ENCODE data around the gene NKIRAS1.

Gene NKIRAS1

DNA sequence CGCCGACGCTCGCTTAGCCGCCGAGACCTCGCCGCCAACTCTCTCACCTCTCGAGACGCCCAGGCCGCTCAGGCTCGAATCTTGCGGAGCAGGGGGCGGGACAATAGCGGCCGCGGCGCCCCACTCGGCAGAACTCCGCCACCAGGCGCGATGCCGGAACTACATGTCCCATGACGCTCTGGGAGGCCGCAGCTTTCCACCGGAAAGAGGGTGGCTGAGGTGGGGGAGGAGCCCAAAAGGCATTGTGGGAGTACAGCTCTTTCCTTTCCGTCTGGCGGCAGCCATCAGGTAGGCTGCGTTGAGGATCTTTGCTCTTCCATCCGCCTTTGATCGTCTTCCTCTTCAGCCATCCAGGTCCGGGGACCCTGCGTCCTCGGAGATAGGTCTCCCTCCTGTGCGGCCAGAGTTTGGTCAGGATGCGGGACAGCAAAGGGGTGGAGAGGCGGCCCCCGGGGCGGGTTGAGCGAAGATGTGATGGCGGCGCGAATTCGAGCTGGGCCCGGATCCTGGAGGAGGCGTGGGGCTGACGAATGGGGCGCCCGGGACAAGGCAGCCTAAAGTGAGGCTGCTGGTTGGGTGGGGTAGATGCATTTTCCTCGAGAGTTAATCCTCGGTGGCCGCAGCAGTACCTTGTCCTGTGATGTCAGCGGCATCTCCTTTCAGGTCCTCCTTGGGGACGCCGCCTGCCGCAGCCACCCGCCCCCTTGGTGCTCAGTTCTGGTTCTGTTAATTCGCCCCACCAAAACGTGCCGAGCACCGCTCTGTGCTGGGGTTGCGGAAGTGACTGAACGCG, at the start of gene NKIRAS1, which contains the start of gene RPL15:
Gene NKIRAS1, minus strand, starts transcription at position 105 of the 793 bp plus-strand sequence. CDS start 6,086 bp downstream, outside the sequence.
Gene RPL15, plus strand, starts transcription at position 247 of the 793 bp plus-strand sequence. CDS start 728 bp downstream, outside the sequence.
- peak; percentile 88 to 96 (median 93) for DNase-seq

DNA sequence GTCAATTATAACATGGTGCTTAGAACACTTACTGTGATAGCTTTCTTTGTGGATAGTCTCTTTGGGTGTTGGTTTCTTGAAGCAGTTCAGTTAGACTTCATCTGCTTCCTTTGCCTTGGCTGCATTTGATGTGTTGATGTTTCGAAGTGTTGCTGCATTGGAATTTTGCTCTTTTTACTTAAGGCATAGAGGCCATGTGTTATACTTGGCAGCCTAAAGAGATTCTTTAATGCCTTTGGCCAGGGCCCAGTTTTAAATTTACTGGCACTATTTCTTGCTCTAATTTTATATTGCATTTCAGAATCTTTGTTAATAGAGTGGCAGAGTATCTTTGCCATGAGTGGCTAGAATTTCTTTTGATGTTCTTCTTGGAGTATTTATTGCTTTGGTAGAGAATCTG, 49.5 kb upstream of the NKIRAS1 start:
- no peak for DNase-seq

DNA sequence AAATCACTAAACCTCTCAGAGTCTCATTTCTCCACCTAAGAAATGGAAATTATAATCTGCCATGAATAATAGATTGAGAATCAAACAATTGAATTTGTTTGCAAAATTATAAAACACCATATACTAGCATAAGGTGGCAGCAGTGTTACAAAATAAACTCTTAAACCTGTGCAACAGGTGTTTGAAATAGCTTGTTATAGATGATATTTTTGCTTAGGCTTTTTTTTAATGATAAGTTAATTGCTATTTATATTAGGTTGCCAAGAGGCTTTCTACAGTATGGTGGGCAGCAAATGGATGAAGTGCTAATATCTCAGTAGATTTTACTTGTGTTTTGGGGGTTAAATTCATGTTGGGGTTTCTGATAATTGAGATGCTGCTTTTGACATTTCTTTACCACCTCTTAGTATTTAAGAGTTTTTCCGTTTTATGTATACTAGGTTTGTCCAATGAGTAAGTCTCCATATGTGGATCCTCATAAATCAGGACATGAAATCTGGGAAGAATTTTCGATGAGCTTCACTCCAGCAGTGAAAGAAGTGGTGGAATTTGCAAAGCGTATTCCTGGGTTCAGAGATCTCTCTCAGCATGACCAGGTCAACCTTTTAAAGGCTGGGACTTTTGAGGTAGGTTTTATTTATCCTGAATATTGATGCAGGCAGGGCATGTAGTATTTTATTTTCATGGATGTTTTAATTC, 47.9 kb upstream of the NKIRAS1 start:
- no peak for DNase-seq

DNA sequence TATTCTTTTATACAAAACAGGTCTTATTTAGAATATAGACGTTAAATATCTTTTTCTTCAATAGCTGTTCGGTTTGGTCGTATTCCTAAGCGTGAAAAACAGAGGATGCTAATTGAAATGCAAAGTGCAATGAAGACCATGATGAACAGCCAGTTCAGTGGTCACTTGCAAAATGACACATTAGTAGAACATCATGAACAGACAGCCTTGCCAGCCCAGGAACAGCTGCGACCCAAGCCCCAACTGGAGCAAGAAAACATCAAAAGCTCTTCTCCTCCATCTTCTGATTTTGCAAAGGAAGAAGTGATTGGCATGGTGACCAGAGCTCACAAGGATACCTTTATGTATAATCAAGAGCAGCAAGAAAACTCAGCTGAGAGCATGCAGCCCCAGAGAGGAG, 45.1 kb upstream of the NKIRAS1 start:
- DNase-seq = no peak

DNA sequence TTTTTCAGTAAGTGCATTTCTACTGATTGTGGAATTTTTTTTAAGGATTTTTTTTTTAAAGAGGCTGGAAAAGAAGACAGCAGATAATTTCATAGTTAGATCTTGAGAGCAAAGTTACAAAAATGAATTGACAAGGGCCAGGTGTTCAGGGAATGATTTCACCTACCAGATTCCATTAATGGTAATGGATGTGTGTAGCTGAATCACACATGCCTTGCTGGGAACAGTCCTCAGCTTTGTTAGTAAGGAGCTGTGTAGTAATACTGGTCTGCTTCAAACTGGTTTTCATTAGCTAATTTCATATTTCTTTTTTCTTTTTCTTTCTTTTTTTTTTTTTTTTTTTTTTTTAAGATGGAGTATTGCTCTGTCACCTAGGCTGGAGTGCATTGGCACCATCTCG, 44.3 kb upstream of the NKIRAS1 start:
- no peak for DNase-seq

DNA sequence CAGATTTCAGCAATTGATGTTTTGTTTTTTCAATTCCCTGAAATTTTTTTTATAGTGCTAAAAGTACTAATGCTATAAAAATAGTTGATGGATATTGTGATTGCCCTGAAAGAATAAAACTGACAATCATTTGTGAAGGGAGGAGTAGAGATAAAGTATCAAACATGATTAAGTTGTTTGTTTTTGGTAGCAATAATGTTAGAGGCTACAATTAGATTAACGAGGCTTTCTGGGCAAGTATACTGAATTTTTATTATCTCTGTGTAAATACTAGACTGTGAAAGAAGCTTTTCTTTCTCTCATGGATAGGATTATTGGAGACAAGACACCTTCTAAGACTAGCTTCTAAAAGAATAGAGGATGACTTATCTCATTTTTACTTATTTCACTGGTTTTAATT, 43.9 kb upstream of the NKIRAS1 start:
- no peak for DNase-seq

DNA sequence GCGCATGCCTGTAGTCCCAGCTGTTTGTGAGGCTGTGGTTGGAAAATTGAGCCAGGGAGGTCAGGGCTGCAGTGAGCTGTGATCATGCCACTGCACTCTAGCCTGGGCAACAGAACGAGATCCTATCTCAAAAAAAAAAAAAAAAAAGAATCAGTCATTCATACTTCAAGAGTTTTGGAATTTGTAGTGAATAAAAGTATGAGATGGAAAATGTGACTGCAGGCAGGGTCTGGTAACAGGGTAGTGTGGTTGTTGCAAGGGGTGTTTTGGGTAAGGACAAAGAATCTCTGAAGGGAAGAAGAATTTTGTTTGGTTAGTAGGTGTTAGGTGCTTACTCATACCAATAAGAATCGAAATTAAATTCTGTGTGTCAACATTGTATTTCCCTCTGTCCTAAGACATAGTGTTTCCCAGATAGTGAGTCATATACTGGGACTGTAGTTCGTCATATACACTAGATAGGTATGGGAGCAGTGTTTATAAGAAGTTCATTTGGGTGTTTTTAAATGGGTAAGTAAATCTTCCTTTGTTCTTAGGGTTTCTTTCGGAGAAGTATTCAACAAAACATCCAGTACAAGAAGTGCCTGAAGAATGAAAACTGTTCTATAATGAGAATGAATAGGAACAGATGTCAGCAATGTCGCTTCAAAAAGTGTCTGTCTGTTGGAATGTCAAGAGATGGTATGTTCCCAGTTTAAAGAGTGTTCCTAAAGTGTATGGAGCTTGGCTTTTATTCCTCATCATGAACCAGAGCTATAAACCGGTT, 42.5 kb upstream of the NKIRAS1 start:
- no peak for DNase-seq

DNA sequence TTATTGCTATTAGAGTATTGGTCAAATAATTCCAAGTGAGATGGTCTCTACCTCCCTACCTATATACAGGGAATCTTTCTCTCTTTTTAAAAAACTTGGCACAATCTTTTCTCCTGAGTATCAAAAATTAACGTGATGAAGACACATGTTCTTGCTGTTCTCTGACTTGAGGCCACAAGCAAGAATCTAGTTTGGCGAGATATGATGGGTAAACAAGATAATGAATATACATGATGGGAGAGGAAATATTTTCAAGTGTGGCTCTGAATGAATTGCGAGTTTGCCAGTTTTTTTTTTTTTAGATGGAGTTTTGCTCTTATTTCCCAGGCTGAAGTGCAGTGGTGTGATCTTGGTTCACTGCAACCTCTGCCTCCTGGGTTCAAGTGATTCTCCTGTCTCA, 39.9 kb upstream of the NKIRAS1 start:
- DNase-seq = no peak

DNA sequence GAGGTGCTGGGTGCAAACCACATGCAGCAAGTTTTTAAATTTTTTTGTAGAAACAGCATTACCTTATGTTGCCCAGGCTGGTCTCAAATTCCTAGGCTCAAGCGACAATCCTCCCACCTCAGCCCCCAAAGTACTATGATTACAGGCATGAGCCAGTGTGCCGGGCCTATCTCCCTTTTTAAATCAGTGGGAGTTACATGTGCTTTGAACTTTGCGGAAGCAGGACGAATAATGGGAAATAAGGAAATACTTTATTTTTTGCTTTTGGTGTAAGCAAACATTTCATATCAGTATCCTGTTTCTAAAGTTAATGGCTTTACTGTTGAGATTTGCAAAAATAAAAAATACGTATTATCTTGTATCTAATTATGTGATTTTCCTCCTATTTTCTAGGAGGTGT, 37.4 kb upstream of the NKIRAS1 start:
- DNase-seq = no peak

DNA sequence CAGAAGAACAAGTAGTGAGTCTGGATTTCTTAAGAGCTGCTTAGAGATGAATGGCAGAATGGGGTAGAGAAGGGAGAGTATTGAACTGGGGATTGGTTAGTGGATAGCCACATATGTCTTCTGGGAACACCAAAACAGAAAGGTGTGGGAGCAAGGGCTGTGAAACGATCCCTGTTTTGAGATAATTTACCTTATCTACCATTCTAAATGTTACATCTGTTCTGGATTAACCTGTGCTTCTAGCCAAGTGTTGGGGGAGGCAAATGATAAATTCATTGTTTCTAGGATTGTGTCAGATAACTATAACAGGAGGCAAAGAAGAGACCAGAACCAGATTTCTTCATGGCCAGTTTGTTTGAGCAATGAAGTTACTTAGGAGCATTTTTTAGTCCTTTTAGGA, 36.7 kb upstream of the NKIRAS1 start:
- no peak for DNase-seq

DNA sequence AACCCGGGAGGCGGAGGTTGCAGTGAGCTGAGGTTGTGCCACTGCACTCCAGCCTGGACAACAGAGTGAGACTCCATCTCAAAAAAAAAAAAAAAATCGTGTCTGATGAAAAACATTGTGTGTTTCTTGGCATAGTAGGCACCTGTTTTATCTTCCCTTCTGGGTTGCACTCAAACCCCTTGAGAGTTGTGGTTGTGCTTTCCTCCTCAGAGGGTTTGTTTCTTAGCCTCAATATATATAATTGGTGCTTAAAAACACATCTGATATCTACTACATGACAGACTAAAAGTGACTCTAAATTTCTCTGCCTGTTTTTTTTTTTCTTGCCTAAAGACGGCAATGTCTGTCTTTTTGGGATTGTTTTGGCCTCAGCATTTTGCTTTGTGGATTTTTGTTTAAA, 35.9 kb upstream of the NKIRAS1 start:
- DNase-seq = no peak

DNA sequence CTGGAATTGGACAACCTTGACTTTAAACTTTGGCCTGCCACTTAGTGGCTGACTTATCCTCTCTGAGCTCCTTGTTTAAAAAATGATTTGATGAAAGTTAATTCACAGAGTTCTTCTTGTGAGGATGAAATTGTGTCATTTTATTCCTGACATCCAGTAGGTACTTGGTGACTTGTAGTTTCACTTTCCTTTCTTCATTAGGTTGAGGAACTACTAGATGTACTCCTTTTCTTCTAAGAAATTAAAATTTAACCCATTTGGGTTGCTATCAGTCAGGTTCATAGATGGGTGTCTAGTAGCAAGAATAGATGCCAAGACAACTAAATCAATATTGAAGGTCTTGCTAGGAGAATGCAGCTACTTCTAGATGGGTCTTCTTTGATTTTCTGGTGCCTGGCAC, 33.5 kb upstream of the NKIRAS1 start:
- no peak for DNase-seq

DNA sequence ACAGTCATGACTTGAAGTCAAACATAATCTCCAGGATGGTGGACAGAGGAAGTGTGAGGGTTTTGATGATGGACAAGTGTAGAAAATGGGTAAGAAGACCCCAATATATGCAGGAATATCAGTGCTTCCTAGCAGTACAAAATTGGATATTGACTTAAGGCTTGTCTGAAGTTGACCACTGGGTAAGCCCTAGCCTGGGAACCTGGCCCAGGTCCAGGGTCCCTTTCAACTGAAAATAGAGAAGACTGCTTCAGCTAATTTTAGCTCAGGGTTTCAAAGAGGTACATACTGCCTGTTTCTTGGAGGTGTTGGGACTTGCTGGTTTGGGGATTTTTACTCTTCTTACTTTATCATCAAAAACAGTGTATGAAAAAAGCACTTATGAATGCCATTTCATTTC, 33.0 kb upstream of the NKIRAS1 start:
- no peak for DNase-seq

DNA sequence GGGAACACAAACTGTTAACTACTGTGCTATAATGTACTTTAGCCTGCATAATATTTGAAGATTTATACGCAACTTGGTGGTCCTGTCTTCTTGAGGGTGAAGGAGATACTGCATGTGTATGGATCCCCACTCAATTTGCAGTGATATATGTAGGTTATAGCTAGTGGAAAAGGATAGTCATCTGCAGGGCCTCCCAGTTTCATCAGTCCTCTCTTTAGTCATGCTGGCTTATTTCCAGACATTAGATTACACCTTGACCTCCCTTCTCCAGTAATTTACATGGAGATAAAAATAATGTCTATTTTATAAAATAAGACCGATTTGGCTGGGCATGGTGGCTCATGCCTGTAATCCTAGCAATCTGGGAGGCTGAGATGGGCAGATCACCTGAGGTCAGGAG, 32.0 kb upstream of the NKIRAS1 start:
- DNase-seq = no peak

DNA sequence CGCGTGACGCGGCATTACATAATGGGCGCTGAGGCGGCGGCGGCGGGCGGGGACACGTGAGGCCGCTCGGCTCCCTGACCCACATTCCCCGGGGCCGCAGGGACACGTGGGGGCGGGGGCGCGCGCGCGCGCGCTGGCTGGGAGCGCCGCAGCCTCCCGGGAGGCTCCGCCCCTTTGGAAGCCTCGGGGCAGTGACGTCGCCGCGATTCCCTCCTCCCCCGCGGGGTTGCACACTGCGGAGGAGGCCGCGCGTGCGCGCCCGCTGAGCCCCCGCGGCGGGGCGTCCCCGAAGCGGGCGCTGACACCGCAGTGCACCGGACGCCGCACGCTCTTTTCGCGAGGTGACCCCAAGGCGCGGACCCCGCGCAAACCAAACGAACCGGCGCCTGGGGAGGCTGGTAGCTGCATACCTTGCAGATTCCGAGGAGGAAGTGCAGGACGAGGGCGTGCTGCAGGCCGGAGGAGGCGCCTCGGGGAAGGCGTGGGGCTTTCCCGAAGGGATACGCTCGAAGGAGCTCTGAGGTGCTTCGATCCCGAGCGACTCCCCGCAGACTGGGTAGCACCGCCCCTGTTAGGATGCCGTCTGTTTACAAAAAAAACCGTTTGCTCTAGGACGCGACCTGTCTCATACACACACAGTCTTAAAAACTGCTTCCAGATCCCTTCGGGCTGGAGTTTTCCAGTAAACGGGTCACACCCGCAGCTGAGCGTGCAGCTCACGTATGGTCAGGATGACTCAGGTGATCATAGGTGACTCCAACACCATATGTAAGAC, 29.3 kb upstream of the NKIRAS1 start:
- peak; percentile 93 to 98 (median 98) for DNase-seq

DNA sequence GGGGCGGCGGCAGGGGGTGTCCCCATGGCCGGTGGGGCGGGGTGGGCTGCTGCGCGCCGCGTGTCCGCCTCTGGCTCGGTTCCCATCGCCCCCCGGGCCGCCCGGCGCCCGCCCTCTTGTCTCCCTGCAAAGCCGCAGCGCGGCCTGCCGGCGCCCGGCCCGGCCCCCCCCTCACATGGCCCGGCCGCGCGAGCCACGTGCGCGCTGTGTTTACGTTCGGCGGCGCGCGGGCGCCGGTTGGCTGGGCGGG, 28.8 kb upstream of the NKIRAS1 start:
- DNase-seq = no peak

DNA sequence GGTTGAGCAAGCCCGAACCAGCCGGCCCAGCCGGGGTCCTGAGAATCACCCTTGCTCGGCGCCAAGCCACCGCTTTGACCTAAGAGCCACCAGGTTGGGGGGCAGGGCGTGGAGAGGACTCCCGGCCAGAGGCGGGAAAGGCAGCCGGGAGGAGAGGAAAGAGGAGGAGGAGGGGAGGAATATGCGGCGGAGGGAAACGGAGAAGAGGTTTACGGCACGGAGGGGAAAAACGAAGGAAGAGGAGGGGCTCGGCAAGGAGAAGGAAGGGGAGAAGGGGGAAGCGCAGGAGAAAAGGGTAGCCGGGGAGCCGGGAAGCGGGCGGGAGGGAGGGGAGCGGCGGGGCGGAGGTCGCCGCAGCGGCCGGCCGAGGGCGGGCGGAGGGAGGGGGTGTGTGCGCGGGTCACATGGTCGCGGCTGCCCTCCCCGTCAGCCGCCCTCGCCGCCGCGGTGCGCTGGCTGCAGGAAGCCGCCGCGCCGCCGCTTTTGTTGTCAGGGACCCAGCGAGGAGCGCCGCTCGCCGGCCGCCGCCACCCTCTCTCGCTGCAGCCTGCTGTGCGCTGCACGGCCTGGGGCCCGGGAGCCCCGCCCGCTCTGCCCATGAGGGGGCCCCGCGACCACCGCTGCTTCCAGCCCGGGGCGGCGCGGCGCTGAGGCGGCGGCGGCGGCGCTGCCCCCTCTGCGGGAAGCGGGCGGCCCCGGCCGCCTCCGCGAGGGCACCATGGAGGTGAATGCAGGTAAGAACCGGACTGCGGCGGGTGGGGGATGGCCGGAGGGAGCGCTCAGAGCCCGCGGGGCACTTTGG, 28.3 kb upstream of the NKIRAS1 start, which contains the start of gene NR1D2:
Gene NR1D2, plus strand, starts transcription at position 426 of the 802 bp plus-strand sequence. Its CDS starts 293 bp downstream, at position 719.
- peak; percentile 57 to 77 (median 70) for DNase-seq

DNA sequence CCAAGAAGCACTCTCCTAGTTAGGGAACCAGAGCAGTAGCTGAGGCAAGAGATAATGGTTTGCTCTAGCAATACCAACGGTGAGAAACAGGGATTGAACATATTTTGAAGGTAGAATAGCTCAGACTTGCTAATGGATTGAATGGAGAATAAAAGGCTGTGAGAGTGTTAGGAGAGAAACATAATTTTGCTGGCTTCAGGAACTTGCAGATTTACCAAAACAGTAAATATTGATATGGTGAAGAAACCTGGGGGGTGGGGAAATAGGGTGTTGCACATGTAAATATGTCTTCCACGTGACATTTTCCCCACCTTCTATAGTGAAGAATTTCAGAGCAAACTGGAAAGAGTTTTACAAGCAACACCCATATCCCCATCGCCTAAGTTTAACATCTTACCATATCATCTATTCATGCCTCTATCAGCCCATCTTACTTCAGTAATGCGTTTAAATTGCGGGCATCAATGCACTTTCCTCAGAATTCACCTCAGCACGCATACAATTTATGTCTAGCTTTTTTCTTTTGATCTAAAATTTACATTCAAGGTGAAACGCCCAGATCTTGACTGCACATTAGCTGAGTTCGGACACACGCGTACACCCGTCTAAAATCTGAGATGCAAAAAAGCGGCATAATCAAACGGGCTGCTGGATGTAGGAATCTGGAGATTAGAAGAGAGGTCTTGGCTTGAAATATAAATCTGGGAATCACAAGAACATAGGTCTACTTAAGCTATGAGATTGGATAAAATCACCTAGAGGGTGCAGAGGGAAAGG, 27.4 kb upstream of the NKIRAS1 start:
- DNase-seq = no peak

DNA sequence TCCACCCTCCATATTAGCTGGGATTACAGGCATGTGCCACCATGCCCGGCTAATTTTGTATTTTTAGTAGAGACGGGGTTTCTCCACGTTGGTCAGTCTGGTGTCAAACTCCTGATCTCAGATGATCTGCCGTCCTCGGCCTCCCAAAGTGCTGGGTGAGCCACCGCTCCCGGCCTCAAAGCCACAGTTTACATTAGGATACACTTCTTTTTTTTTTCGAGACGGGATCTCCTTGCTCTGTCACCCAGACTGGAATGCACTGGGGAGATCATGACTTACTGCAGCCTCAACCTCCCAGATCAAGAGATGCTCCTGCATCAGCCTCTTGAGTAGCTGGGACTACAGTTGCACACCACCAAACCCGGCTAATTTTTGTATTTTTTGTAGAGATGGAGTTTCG, 25.8 kb upstream of the NKIRAS1 start:
- DNase-seq = no peak

DNA sequence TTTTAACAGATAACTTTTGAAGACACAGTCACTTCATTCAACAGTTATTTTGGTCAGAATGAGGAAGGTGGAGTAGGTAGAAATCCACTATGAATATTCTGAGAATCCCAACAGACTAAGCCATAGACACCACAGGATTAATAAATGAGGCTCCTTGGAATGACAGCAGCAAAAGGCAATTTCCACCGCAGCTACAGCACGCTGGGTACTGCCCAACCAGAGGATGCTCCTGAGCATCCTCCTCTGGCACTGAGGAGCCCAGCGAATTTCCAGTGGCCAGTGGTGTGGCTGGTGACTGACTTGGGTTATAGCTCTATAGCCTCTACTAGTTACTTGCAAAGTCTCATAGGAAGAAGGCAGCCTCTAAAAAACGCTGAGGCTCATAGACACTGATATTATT, 24.6 kb upstream of the NKIRAS1 start:
- DNase-seq = no peak

DNA sequence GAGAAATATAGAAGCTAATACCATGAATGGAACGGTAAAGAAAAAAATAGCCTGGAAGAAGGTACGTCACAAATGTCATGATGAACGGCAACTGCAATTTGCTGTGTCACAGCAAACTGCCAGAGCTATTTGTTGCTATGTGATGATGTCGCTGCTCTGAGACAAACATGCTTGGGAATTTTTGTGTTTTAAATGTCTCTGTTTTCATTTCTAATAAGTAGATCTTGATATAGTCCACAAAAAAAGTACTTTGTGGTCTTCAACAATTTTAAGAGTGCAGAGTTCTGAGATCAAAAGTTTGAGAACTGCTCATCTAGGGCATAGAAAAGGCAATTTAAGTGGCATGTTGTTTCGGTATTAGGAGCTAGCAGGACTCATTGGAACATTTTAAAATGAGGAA, 24.0 kb upstream of the NKIRAS1 start:
- DNase-seq = no peak

Data from activated CD4-positive, CD25-positive, alpha-beta regulatory T cell (primary cell).